HG02642 (cell line): ENCODE results near the gene FRRS1L.
"Not testable (repeated sequence)": the region's sequence is repeated elsewhere in the genome, so short reads cannot be mapped to it uniquely, and the experiment has no call there.

ENCODE experiments used
- ATAC-seq: cut with Tn5 transposase; IDR thresholded peaks from one replicate; pipeline ENCODE4 v1.9.1; 2021; ENCODE audit warnings: mild to moderate bottlenecking; ENCODE audit not compliant: unreplicated experiment, poor library complexity

FRRS1L gene

GRCh38 chr9:109139851-109140250 lies 27.2 kb downstream of the FRRS1L start:
- ATAC-seq, result no peak

- ATAC-seq, result no peak
Observed at GRCh38 chr9:109138421-109138820, 28.6 kb downstream of the FRRS1L start.

GRCh38 chr9:109134167-109134578 lies 32.9 kb downstream of the FRRS1L start:
- no peak for ATAC-seq

GRCh38 chr9:109133533-109133932 lies 33.5 kb downstream of the FRRS1L start:
- ATAC-seq, result no peak

GRCh38 chr9:109132567-109133021 lies 34.5 kb downstream of the FRRS1L start:
- no peak for ATAC-seq

- no peak for ATAC-seq
Observed at GRCh38 chr9:109129470-109130197, 37.4 kb downstream of the FRRS1L start.

- ATAC-seq, result not testable (repeated sequence)
Observed at GRCh38 chr9:109126671-109127070, 40.4 kb downstream of the FRRS1L start.

GRCh38 chr9:109124121-109124520 lies 42.9 kb downstream of the FRRS1L start:
- no peak for ATAC-seq

GRCh38 chr9:109122726-109123621 lies 44.1 kb downstream of the FRRS1L start:
- peak; percentile 25 for ATAC-seq

GRCh38 chr9:109121232-109121796 lies 45.7 kb downstream of the FRRS1L start:
- ATAC-seq, result no peak

GRCh38 chr9:109120204-109120789 lies 46.8 kb downstream of the FRRS1L start:
- no peak for ATAC-seq

GRCh38 chr9:109119439-109120203 lies 47.4 kb downstream of the FRRS1L start, which contains the start of gene TMEM245:
TMEM245 (minus strand) TSS chr9:109119947; CDS start chr9:109119913, 34 bp downstream.
- ATAC-seq, result peak; percentile 93

GRCh38 chr9:109118808-109119438 lies 48.1 kb downstream of the FRRS1L start:
- ATAC-seq, result no peak

- no peak for ATAC-seq
Observed at GRCh38 chr9:109117856-109118807, 48.9 kb downstream of the FRRS1L start.

- no peak for ATAC-seq
Observed at GRCh38 chr9:109115931-109116526, 51.0 kb downstream of the FRRS1L start.

- ATAC-seq, result no peak
Observed at GRCh38 chr9:109114670-109115069, 52.4 kb downstream of the FRRS1L start.

- ATAC-seq, result no peak
Observed at GRCh38 chr9:109113892-109114609, 53.0 kb downstream of the FRRS1L start.
